ENCODE data around the gene PMS1. TPM values are rescaled to one million over a fixed set of nuclear protein-coding genes. Genes with fewer than 3 reads are reported as not detected.

The PMS1 gene
- total and polyA plus RNA-seq, 11 donors: 6.2 to 16.7 (median 9.0) TPM

DNA sequence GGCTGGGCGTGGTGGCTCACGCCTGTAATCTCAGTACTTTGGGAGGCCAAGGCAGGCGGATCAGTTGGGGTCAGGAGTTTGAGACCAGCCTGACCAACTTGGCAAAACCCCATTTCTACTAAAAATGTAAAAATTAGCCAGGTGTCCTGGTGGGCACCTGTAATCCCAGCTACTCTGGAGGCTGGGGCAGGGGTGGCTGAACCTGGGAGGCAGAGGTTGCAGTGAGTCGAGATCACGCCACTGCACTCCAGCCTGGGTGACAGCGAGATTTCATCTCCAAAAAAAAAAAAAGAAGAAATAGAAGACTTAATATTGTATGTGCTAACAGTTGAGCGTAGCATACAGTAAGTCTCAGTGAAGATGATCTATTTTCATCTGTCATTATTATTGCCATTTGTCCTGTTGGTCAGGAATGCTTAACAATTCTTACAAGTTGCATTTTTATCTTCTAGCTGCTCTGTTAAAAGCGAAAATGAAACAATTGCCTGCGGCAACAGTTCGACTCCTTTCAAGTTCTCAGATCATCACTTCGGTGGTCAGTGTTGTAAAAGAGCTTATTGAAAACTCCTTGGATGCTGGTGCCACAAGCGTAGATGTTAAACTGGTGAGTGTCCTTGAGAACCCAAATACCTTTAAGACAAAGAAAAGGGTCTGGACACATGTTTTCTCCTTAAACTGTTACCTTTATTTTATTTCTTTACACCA lies 7.2 kb downstream of the PMS1 start:
- DNase-seq: no peak
- H3K4me3 ChIP-seq: peak overlapping the region in 1 of 12 donors; percentile 15
- intact Hi-C loops (cut with DNase I): loop anchor here in 5 of 10 donors (10.0 kb wide), 2 partner anchors 273 to 283 kb away; partner anchors contain the start of gene MSTN (in 3 of the 5)
- H3K4me1 ChIP-seq: no peaks in the 10 kb centered on the region
- H3K27me3 ChIP-seq: no peaks in the 10 kb centered on the region
- no peak for ATAC-seq
- no peaks in the 10 kb centered on the region for H3K9me3 ChIP-seq
- H3K27ac ChIP-seq: peak overlapping the region in 1 of 12 donors; percentile 38
- peaks cover 0 to 72% (median 56%) of the 10 kb centered on the region in 9 donors for H3K36me3 ChIP-seq
- 93 to 95% (median 94%) methylated on average over 12 of the region's 12 CpGs for WGBS, 4 donors
- TF ChIP-seq, protein P1, sequence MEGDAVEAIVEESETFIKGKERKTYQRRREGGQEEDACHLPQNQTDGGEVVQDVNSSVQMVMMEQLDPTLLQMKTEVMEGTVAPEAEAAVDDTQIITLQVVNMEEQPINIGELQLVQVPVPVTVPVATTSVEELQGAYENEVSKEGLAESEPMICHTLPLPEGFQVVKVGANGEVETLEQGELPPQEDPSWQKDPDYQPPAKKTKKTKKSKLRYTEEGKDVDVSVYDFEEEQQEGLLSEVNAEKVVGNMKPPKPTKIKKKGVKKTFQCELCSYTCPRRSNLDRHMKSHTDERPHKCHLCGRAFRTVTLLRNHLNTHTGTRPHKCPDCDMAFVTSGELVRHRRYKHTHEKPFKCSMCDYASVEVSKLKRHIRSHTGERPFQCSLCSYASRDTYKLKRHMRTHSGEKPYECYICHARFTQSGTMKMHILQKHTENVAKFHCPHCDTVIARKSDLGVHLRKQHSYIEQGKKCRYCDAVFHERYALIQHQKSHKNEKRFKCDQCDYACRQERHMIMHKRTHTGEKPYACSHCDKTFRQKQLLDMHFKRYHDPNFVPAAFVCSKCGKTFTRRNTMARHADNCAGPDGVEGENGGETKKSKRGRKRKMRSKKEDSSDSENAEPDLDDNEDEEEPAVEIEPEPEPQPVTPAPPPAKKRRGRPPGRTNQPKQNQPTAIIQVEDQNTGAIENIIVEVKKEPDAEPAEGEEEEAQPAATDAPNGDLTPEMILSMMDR (IDR thresholded peaks at IDR 0.05): no peak
- TF ChIP-seq POLR2A (IDR thresholded peaks at IDR 0.05): no peak

DNA sequence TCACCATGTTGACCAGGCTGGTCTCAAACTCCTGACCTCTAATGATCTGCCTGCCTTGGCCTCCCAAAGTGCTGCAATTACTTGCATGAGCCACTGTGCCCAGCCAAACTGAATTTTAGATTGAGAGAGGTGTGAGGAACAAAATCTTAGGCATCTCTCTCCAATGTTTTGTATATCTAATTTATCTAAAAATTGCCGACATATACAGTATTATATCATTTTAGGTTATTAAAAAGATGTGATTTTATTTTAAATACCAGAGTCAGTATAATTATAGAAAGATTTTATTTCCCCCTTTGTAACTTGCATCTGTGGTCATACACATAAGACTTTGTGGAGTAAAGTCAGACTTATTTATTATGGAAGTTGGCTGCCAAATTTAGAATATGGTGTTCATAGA lies 10.1 kb downstream of the PMS1 start:
- Histone ChIP-seq H3K27me3 (no peaks in the 10 kb centered on the region), H3K27ac (no peak overlapping the region), H3K4me3 (no peak overlapping the region), H3K36me3 (peaks cover 0 to 75% (median 58%) of the 10 kb centered on the region in 9 donors), H3K4me1 (peaks cover 0 to 19% (median 0%) of the 10 kb centered on the region in 12 donors), H3K9me3 (no peaks in the 10 kb centered on the region)
- intact Hi-C loops (cut with DNase I): loop anchor here in 5 of 10 donors (10.0 kb wide), 2 partner anchors 270 to 280 kb away; partner anchors contain the start of gene MSTN (in 3 of the 5)
- ATAC-seq (no peak), DNase-seq (no peak)
- WGBS, 4 donors: 96 to 100% (median 97%) methylated on average over 1 of the region's 1 CpG
- TF ChIP-seq, protein P1 (IDR thresholded peaks at IDR 0.05): no peak
- no peak for TF ChIP-seq POLR2A (IDR thresholded peaks at IDR 0.05)

DNA sequence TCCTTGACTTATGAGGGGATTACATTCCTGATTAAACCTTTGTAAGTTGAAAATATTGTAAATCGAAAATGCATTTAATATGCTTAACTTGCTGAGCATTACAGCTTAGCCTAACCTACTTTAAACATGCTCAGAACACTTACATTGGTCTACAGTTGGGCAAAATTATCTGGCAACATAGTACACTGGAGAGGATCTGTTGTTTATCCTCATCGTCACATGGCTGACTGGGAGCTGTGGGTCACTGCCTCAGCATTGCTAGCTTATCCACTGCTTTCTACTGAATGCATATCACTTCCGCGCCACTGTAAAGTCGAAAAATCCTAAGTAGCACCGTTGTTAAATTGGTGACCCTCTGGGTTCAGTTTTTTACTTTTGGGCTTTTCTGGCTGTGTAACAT lies 13.7 kb downstream of the PMS1 start:
- Histone ChIP-seq H3K9me3 (no peaks in the 10 kb centered on the region), H3K27me3 (no peaks in the 10 kb centered on the region), H3K27ac (no peak overlapping the region), H3K4me1 (peaks cover 0 to 19% (median 0%) of the 10 kb centered on the region in 12 donors), H3K36me3 (peaks cover 0 to 62% (median 42%) of the 10 kb centered on the region in 9 donors), H3K4me3 (no peak overlapping the region)
- ATAC-seq (no peak), DNase-seq (no peak)
- intact Hi-C loops (cut with DNase I): loop anchor here in 5 of 10 donors (10.0 kb wide), 2 partner anchors 267 to 277 kb away; partner anchors contain the start of gene MSTN (in 3 of the 5)
- WGBS, 4 donors: 90 to 92% (median 90%) methylated on average over 6 of the region's 6 CpGs
- TF ChIP-seq, protein P1 (IDR thresholded peaks at IDR 0.05): no peak
- no peak for TF ChIP-seq POLR2A (IDR thresholded peaks at IDR 0.05)

DNA sequence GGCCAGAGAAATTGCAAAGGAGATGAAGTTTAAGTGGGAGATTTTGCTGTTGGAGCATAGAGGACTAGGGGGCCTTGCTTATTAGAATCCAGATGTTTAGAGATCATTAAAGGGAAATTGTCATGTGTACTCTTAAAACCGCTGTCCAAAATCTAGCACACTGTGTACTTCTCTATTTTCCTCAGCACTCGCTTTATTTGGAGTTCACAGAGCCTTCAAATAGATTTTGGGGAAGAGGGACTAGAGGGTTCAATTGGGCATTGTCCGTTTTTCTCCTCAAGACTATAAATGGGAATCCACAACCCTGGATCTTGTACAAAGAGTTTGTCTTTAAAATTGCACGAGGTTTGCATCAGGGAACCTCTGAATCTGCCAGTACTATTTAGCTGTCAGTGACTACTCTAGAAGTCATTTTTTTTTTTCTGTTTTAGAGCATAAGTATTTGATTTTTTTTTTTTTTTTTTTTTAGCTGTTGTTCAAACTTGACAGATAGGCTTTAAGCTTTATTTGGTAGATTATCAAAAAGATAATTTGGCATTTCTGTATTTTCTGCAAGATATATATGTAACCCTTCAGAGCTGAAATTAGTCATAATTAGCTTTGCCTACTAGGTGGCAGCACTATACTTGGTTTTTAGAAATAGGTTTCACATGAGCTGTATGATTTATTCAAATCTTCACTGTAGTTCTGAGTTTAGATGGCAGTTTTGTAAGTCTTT lies 14.2 kb downstream of the PMS1 start:
- peaks cover 0 to 19% (median 0%) of the 10 kb centered on the region in 12 donors for H3K4me1 ChIP-seq
- no peaks in the 10 kb centered on the region for H3K9me3 ChIP-seq
- TF ChIP-seq, protein P1 (IDR thresholded peaks at IDR 0.05): peak in 8 of 12 donors; percentile 14 to 52 (median 40)
- no peak for TF ChIP-seq POLR2A (IDR thresholded peaks at IDR 0.05)
- H3K27ac ChIP-seq: no peak overlapping the region
- H3K4me3 ChIP-seq: no peak overlapping the region
- ATAC-seq: peak; percentile 44 to 71 (median 54)
- intact Hi-C loops (cut with DNase I): loop anchor here in 5 of 10 donors (10.0 kb wide), 2 partner anchors 266 to 276 kb away; partner anchors contain the start of gene MSTN (in 3 of the 5)
- WGBS, 4 donors: 80 to 82% (median 81%) methylated on average over 4 of the region's 4 CpGs
- H3K36me3 ChIP-seq: peaks cover 0 to 57% (median 37%) of the 10 kb centered on the region in 9 donors
- DNase-seq: no peak
- no peaks in the 10 kb centered on the region for H3K27me3 ChIP-seq

Measured in heart left ventricle (tissue), 16 donors.